ENCODE results near the gene DPH7.

DPH7 gene

DNA sequence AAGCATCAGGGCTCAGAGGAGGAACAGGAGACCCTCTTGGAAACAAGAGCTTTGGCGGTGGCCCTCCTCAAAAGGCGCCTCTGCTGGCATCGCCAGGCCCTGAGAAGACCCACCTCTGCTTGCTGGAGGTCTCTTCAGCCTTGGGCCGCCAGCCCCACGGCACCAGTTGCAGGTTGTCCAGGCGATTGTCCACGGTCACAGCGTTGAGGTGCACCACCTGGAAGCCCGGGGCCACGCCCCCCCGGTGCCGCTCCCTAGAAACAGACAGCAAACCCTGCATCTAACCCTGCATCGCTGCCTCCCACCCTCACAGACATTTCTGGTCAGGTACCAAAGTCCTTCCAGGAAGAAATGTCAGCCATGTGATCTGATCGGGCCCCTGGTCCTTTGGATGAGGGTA lies 8.1 kb upstream of the DPH7 start:
- Histone ChIP-seq H3K4me1 (ENCODE audit: insufficient read depth, low read length) (peaks cover 29% of the 10 kb centered on the region), H3K36me3 (ENCODE audit: insufficient read depth, low read length) (peaks cover 69% of the 10 kb centered on the region), H3K9me3 (ENCODE audit: insufficient read depth, low read length, severe bottlenecking) (no peaks in the 10 kb centered on the region), H3K4me3 (ENCODE audit: low read depth in 1 of 2, low read length in 2 of 2) (no peak overlapping the region), H3K4me2 (ENCODE audit: insufficient read depth, low read length) (no peak overlapping the region), H3K27me3 (ENCODE audit: insufficient read depth, low read length, poor library complexity) (no peaks in the 10 kb centered on the region), H3K79me2 (ENCODE audit: insufficient read depth, low read length) (peaks cover 31% of the 10 kb centered on the region), H3K27ac (ENCODE audit: low read length) (no peak overlapping the region), H2AFZ (ENCODE audit: low read depth, low read length) (no peak overlapping the region), H4K20me1 (ENCODE audit: insufficient read depth, low read length) (peaks cover 67% of the 10 kb centered on the region), H3K9ac (ENCODE audit: low read depth, low read length) (no peak overlapping the region)
- ATAC-seq (ENCODE audit: insufficient read depth, low read depth) (no peak), DNase-seq (no peak)
- TF ChIP-seq EZH2 (IDR thresholded peaks at IDR 0.05; ENCODE audit: borderline replicate concordance, low read depth, low read length, severe bottlenecking) (no peak), CTCF (IDR thresholded peaks at IDR 0.05; ENCODE audit: borderline replicate concordance, extremely low read depth, low read length, poor library complexity, severe bottlenecking) (no peak)

DNA sequence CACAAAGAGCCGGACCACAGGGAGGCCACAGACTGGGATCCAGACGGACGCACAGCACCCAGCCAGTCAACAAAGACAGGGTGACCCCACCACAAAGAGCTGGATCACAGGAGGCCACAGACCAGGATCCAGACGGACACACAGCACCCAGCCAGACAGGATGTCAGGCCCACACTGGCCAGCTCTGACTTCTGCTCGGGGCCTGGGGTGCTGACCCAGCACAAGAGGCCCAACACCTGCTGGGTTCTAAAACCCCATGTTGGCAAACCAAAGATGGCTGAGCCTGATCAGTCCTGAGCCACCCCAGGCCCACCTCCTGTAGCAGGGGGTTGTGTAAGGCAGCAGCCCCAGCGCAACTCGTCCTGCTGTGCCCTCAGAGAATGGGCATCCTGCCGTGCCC lies 5.2 kb upstream of the DPH7 start:
- no peak overlapping the region for H3K9ac ChIP-seq (ENCODE audit: low read depth, low read length)
- peaks cover 18% of the 10 kb centered on the region for H3K4me1 ChIP-seq (ENCODE audit: insufficient read depth, low read length)
- no peak overlapping the region for H2AFZ ChIP-seq (ENCODE audit: low read depth, low read length)
- H3K4me2 ChIP-seq (ENCODE audit: insufficient read depth, low read length), result no peak overlapping the region
- no peak overlapping the region for H3K27ac ChIP-seq (ENCODE audit: low read length)
- no peak overlapping the region for H3K4me3 ChIP-seq (ENCODE audit: low read depth in 1 of 2, low read length in 2 of 2)
- DNase-seq (no peak), ATAC-seq (ENCODE audit: insufficient read depth, low read depth) (no peak)
- H3K27me3 ChIP-seq (ENCODE audit: insufficient read depth, low read length, poor library complexity), result no peaks in the 10 kb centered on the region
- peaks cover 59% of the 10 kb centered on the region for H4K20me1 ChIP-seq (ENCODE audit: insufficient read depth, low read length)
- no peaks in the 10 kb centered on the region for H3K9me3 ChIP-seq (ENCODE audit: insufficient read depth, low read length, severe bottlenecking)
- H3K36me3 ChIP-seq (ENCODE audit: insufficient read depth, low read length), result peaks cover 71% of the 10 kb centered on the region
- TF ChIP-seq EZH2 (IDR thresholded peaks at IDR 0.05; ENCODE audit: borderline replicate concordance, low read depth, low read length, severe bottlenecking) (no peak), CTCF (IDR thresholded peaks at IDR 0.05; ENCODE audit: borderline replicate concordance, extremely low read depth, low read length, poor library complexity, severe bottlenecking) (no peak)
- peaks cover 22% of the 10 kb centered on the region for H3K79me2 ChIP-seq (ENCODE audit: insufficient read depth, low read length)

DNA sequence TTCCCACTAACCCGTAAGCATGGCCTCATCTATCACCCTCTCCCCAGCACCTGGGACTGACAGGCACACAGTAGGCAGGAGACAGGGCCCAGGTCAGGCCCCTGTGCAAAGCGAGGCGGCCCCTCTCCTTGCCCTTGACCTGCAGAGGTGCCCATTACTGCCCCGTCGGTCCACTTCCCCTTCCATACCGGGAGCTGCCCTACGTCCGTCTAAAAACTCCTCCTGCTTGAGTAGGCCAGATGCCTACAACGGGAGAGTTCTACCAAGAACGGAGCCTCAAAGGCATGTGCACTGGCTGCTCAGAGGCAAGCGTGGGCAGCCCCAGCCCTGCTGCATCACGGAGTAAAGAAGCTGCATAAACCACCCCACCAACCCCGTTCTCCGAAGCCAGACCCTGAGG lies 4.6 kb upstream of the DPH7 start:
- DNase-seq (no peak), ATAC-seq (ENCODE audit: insufficient read depth, low read depth) (no peak)
- TF ChIP-seq EZH2 (IDR thresholded peaks at IDR 0.05; ENCODE audit: borderline replicate concordance, low read depth, low read length, severe bottlenecking), result no peak
- TF ChIP-seq CTCF (IDR thresholded peaks at IDR 0.05; ENCODE audit: borderline replicate concordance, extremely low read depth, low read length, poor library complexity, severe bottlenecking), result no peak
- Histone ChIP-seq H3K9ac (ENCODE audit: low read depth, low read length) (no peak overlapping the region), H3K79me2 (ENCODE audit: insufficient read depth, low read length) (peaks cover 20% of the 10 kb centered on the region), H3K36me3 (ENCODE audit: insufficient read depth, low read length) (peaks cover 68% of the 10 kb centered on the region), H3K27me3 (ENCODE audit: insufficient read depth, low read length, poor library complexity) (no peaks in the 10 kb centered on the region), H3K4me3 (ENCODE audit: low read depth in 1 of 2, low read length in 2 of 2) (no peak overlapping the region), H2AFZ (ENCODE audit: low read depth, low read length) (no peak overlapping the region), H3K4me2 (ENCODE audit: insufficient read depth, low read length) (no peak overlapping the region), H4K20me1 (ENCODE audit: insufficient read depth, low read length) (peaks cover 53% of the 10 kb centered on the region), H3K9me3 (ENCODE audit: insufficient read depth, low read length, severe bottlenecking) (no peaks in the 10 kb centered on the region), H3K4me1 (ENCODE audit: insufficient read depth, low read length) (peaks cover 13% of the 10 kb centered on the region), H3K27ac (ENCODE audit: low read length) (no peak overlapping the region)

Measured in DND-41 (cell line).